Ovary (tissue), 9 donors: ENCODE results near the gene CD84. TPM values are rescaled to one million over a fixed set of nuclear protein-coding genes. Genes with fewer than 3 reads are reported as not detected.

Experiments
- DNase-seq, 5 donors: peaks; one replicate each; pipeline ENCODE4 v3.0.0-alpha.2; 2019 to 2020
- H3K27ac ChIP-seq, 2 donors: fragments of 200-600 bp; one replicate each; pipeline versions ENCODE4 v1.5.1 to v1.8.0; 2019 to 2022
- H3K27me3 ChIP-seq: fragments of 200-600 bp; one replicate; pipeline ENCODE4 v1.8.0; 2022
- H3K36me3 ChIP-seq: fragments of 200-600 bp; sonication (generic); one replicate; pipeline ENCODE4 v1.5.1; 2019
- H3K4me1 ChIP-seq: one replicate; pipeline ENCODE4 v1.8.1; 2013; ENCODE audit warnings: mild to moderate bottlenecking, moderate library complexity; ENCODE audit not compliant: insufficient read depth
- H3K4me3 ChIP-seq: fragments of 200-600 bp; sonication (generic); one replicate; pipeline ENCODE4 v1.5.1; 2017
- H3K9me3 ChIP-seq, 2 donors: fragments of 200-600 bp in 1 of 2; sonication (generic) in 1 of 2; one replicate each; pipeline versions ENCODE4 v1.5.1 to v1.8.1; 2013 to 2019; ENCODE audit warnings: mild to moderate bottlenecking in 1 of 2, moderate library complexity in 1 of 2
- CTCF ChIP-seq, 3 donors: fragments of 450-650 bp in 2 of 3; fragments of 200-600 bp in 1 of 3; IDR thresholded peaks; one replicate each; pipeline versions ENCODE4 v1.5.1 to v1.8.0; 2016 to 2022; ENCODE audit warnings: antibody characterized with exemption in 3 of 3, mild to moderate bottlenecking in 1 of 3
- EP300 ChIP-seq: sonication (generic); formaldehyde crosslinking; IDR thresholded peaks from one replicate; pipeline ENCODE4 v1.6.1; 2017; ENCODE audit warnings: antibody characterized with exemption
- POLR2A ChIP-seq: fragments of 450-650 bp; IDR thresholded peaks from one replicate; pipeline ENCODE4 v1.6.1; 2017; ENCODE audit warnings: antibody characterized with exemption, mild to moderate bottlenecking, moderate library complexity
- WGBS, 3 donors: extraction: QIAGEN DNeasy Blood & Tissue Kit in 1 of 3; methylation state at CpG; one replicate each; pipeline versions ENCODE4 v1.1.5 to v1.1.7; 2013 to 2017; 5-methylcytosine and 5-hydroxymethylcytosine counted together
- intact Hi-C, 4 donors: fragments of 100-400 bp; cut with DNase I; formaldehyde crosslinking; loops; one replicate each; pipeline versions ENCODE4 v1.11.0 to v1.15.1; 2022 to 2023
- polyA plus RNA-seq, 2 donors: library from polyadenylated mRNA; stranded (reverse); fragments of 200-250 nt in 1 of 2; fragments of 350-450 nt in 1 of 2; fragmentation: Illumina TruSeq in 1 of 2; extraction: RNeasy Lipid Tissue Mini Kit (QIAGEN cat#74804) in 1 of 2; gene quantifications; one replicate each; pipeline ENCODE4 v1.2.3, GENCODE V29; 2013 to 2014
- total RNA-seq, 7 donors: library from RNA; depleted of rRNA in 2 of 7; stranded (reverse); fragments of >200 nt in 2 of 7; fragmentation: NEBNext Ultra II Directional in 3 of 7; extraction: Animal tissue kit (Norgen Biotek cat#: 25700) in 3 of 7; gene quantifications; one replicate each; pipeline versions ENCODE4 v1.1.0 to v1.2.4, GENCODE V29; 2016 to 2023
- donor health status: DM: no; HTN: no; CAD: no; lungs with moderate emphysema.
- donor health status: DM: no; HTN: no; CAD: no.
- donor health status: Bipolar disorder and iron deficiency.
- donor health status: DM: yes; HTN: yes; CAD: no.
- donor health status: DM: no; HTN: no; CAD: no.
- donor health status: DM: yes; HTN: yes; CAD: no.

The CD84 gene
- total and polyA plus RNA-seq, 9 donors = 0.48 to 10.9 (median 2.0) TPM

GRCh38 chr1:160625321-160625720, 46.0 kb upstream of the CD84 start:
- WGBS, 3 donors = 70 to 84% (median 74%) methylated on average over 1 of the region's 1 CpG
- H3K27ac ChIP-seq = no peak overlapping the region
- H3K9me3 ChIP-seq = no peaks in the 10 kb centered on the region
- no peaks in the 10 kb centered on the region for H3K27me3 ChIP-seq
- H3K4me3 ChIP-seq = no peak overlapping the region
- intact Hi-C loops = no loop called here
- no peaks in the 10 kb centered on the region for H3K36me3 ChIP-seq
- H3K4me1 ChIP-seq = no peaks in the 10 kb centered on the region
- DNase-seq = no peak
- TF ChIP-seq CTCF (IDR thresholded peaks at IDR 0.05) (no peak), POLR2A (no peak), EP300 (no peak)

- no peaks in the 10 kb centered on the region for H3K27me3 ChIP-seq
- H3K36me3 ChIP-seq = no peaks in the 10 kb centered on the region
- H3K27ac ChIP-seq = no peak overlapping the region
- intact Hi-C loops = no loop called here
- 59 to 76% (median 68%) methylated on average over 3 of the region's 3 CpGs for WGBS, 3 donors
- no peaks in the 10 kb centered on the region for H3K4me1 ChIP-seq
- H3K4me3 ChIP-seq = no peak overlapping the region
- TF ChIP-seq CTCF (IDR thresholded peaks at IDR 0.05) (no peak), POLR2A (no peak)
- H3K9me3 ChIP-seq = no peaks in the 10 kb centered on the region
- no peak for DNase-seq
Observed at GRCh38 chr1:160624464-160624863, 45.2 kb upstream of the CD84 start.

GRCh38 chr1:160623862-160624261, 44.6 kb upstream of the CD84 start:
- Histone ChIP-seq H3K4me3 (no peak overlapping the region), H3K4me1 (no peaks in the 10 kb centered on the region), H3K36me3 (no peaks in the 10 kb centered on the region), H3K27ac (no peak overlapping the region), H3K9me3 (no peaks in the 10 kb centered on the region), H3K27me3 (no peaks in the 10 kb centered on the region)
- no peak for TF ChIP-seq CTCF (IDR thresholded peaks at IDR 0.05)
- no peak for TF ChIP-seq EP300
- TF ChIP-seq POLR2A = no peak
- WGBS, 3 donors = 61 to 71% (median 62%) methylated on average over 1 of the region's 1 CpG
- no peak for DNase-seq
- intact Hi-C loops = no loop called here

GRCh38 chr1:160623227-160623633, 43.9 kb upstream of the CD84 start:
- Histone ChIP-seq H3K4me3 (no peak overlapping the region), H3K27ac (no peak overlapping the region), H3K27me3 (no peaks in the 10 kb centered on the region), H3K4me1 (no peaks in the 10 kb centered on the region), H3K9me3 (no peaks in the 10 kb centered on the region), H3K36me3 (no peaks in the 10 kb centered on the region)
- intact Hi-C loops = no loop called here
- DNase-seq = no peak
- 87 to 91% (median 88%) methylated on average over 3 of the region's 3 CpGs for WGBS, 3 donors
- TF ChIP-seq POLR2A (no peak), CTCF (IDR thresholded peaks at IDR 0.05) (no peak), EP300 (no peak)
